HAP-1 (cell line): ENCODE data around the gene TNP1.

Experiments
- DNase-seq, 2 experiments: peaks; one replicate each; pipeline ENCODE4 v3.0.0-alpha.2; 2016 to 2020; ENCODE audit warnings: low spot score in 2 of 2
- H3K27me3 ChIP-seq: fragments of 250-450 bp; sonication (Bioruptor Pico); 2 replicates; pipeline ENCODE4 v1.5.1; 2020; ENCODE audit warnings: low read depth, mild to moderate bottlenecking, moderate library complexity
- H3K36me3 ChIP-seq: fragments of 250-450 bp; sonication (Bioruptor Pico); replicated peaks from 2 replicates; pipeline ENCODE4 v1.5.1; 2020; ENCODE audit warnings: mild to moderate bottlenecking
- H3K4me1 ChIP-seq: fragments of 250-450 bp; sonication (Bioruptor Pico); 2 replicates; pipeline ENCODE4 v1.5.1; 2020; ENCODE audit warnings: mild to moderate bottlenecking
- H3K4me3 ChIP-seq: fragments of 250-450 bp; sonication (Bioruptor Pico); 2 replicates; pipeline ENCODE4 v1.5.1; 2020; ENCODE audit warnings: mild to moderate bottlenecking, moderate library complexity
- H3K9me3 ChIP-seq: fragments of 250-450 bp; sonication (Bioruptor Pico); 2 replicates; pipeline ENCODE4 v1.5.1; 2020; ENCODE audit warnings: mild to moderate bottlenecking, moderate library complexity
- in situ Hi-C: fragments of 300-500 bp; cut with MboI; formaldehyde crosslinking; loops from 3 replicates; pipeline ENCODE4 v1.14.3; 2020; ENCODE audit warnings: low sequenced_read_pairs, inconsistent platforms, mixed read lengths

TNP1 gene

GRCh38 chr2:216810399-216811160 is 49.3 kb downstream of the TNP1 start:
- Histone ChIP-seq H3K9me3 (no peaks in the 10 kb centered on the region), H3K4me1 (no peaks in the 10 kb centered on the region), H3K36me3 (no peaks in the 10 kb centered on the region), H3K27me3 (peaks cover 9% of the 10 kb centered on the region), H3K4me3 (no peak overlapping the region)
- in situ Hi-C loops, result no loop called here
- no peak for DNase-seq
